NCI-H1930 (cell line): ENCODE measurements around the gene NCKAP5.

ENCODE experiments used
- DNase-seq, 2 experiments: peaks; one replicate each; lab custom pipeline; 2025; lab: John Stamatoyannopoulos, UW

The NCKAP5 gene

GRCh38 chr2:133382566-133382965 lies 185.7 kb downstream of the NCKAP5 start:
- no peak for DNase-seq

GRCh38 chr2:133380991-133381390 lies 187.3 kb downstream of the NCKAP5 start:
- DNase-seq, result no peak

GRCh38 chr2:133378928-133379549 lies 189.2 kb downstream of the NCKAP5 start:
- DNase-seq, result no peak

- DNase-seq, result no peak
Observed at GRCh38 chr2:133378386-133378785, 189.9 kb downstream of the NCKAP5 start.

GRCh38 chr2:133377599-133377998 lies 190.7 kb downstream of the NCKAP5 start:
- no peak for DNase-seq

GRCh38 chr2:133377021-133377481 lies 191.2 kb downstream of the NCKAP5 start:
- no peak for DNase-seq

GRCh38 chr2:133374781-133375180 lies 193.5 kb downstream of the NCKAP5 start:
- no peak for DNase-seq

- DNase-seq, result no peak
Observed at GRCh38 chr2:133371286-133371685, 197.0 kb downstream of the NCKAP5 start.

GRCh38 chr2:133369901-133370658 lies 198.2 kb downstream of the NCKAP5 start:
- no peak for DNase-seq

- DNase-seq, result no peak
Observed at GRCh38 chr2:133365117-133365516, 203.1 kb downstream of the NCKAP5 start.

- DNase-seq, result no peak
Observed at GRCh38 chr2:133364636-133365035, 203.6 kb downstream of the NCKAP5 start.

GRCh38 chr2:133363884-133364283 lies 204.4 kb downstream of the NCKAP5 start:
- DNase-seq, result no peak

- no peak for DNase-seq
Observed at GRCh38 chr2:133362061-133362476, 206.2 kb downstream of the NCKAP5 start.

- no peak for DNase-seq
Observed at GRCh38 chr2:133360882-133361281, 207.4 kb downstream of the NCKAP5 start.

GRCh38 chr2:133360190-133360589 lies 208.1 kb downstream of the NCKAP5 start:
- no peak for DNase-seq

- no peak for DNase-seq
Observed at GRCh38 chr2:133352719-133353118, 215.5 kb downstream of the NCKAP5 start.

GRCh38 chr2:133346654-133347053 lies 221.6 kb downstream of the NCKAP5 start:
- DNase-seq, result no peak

GRCh38 chr2:133345638-133346037 lies 222.6 kb downstream of the NCKAP5 start:
- no peak for DNase-seq

GRCh38 chr2:133344849-133345248 lies 223.4 kb downstream of the NCKAP5 start:
- DNase-seq, result no peak

- no peak for DNase-seq
Observed at GRCh38 chr2:133343018-133343352, 225.3 kb downstream of the NCKAP5 start.

GRCh38 chr2:133342286-133343017 lies 225.8 kb downstream of the NCKAP5 start:
- DNase-seq, result no peak

GRCh38 chr2:133341575-133341974 lies 226.7 kb downstream of the NCKAP5 start:
- DNase-seq, result no peak

GRCh38 chr2:133338224-133338623 lies 230.0 kb downstream of the NCKAP5 start:
- no peak for DNase-seq
